ENCODE results near the gene ELFN1.

DNA sequence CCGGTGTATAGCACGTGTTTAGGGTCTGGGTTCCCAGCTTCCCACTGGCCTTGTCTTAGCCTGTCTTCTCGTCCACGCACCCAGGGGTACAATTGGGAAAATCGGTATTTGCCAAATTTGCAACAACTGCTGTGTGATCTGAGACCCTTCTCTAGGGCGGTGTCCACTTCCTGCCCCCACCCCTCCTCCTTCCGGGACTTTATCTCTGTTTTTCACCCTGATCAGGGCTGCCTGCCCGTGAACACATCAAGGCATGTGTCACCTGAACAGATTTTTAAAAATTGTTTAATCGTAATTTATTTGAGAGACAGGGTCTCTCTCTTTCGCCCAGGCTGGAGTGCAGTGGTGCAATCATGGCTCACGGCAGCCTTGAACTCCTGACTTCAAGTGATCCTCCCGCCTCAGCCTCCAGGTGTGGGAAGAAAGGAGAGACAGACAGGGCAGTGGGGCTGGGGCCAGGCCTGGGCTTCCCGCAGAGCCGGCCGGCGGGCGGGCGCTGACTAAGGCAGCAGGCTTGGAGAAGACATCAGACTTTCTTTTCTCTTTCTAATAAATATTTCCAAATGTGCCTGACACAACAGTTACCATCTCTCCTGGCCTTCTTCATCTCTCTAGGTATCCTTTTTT, 27.5 kb downstream of the ELFN1 start:
- TF ChIP-seq GATA2 (IDR thresholded peaks at IDR 0.05; ENCODE audit: low read depth, low read length) (no peak), GATA3 (IDR thresholded peaks at IDR 0.05; ENCODE audit: low read depth, low read length) (no peak)

Measured in SH-SY5Y (cell line).